ENCODE data around the gene CRABP2.

CRABP2 gene

DNA sequence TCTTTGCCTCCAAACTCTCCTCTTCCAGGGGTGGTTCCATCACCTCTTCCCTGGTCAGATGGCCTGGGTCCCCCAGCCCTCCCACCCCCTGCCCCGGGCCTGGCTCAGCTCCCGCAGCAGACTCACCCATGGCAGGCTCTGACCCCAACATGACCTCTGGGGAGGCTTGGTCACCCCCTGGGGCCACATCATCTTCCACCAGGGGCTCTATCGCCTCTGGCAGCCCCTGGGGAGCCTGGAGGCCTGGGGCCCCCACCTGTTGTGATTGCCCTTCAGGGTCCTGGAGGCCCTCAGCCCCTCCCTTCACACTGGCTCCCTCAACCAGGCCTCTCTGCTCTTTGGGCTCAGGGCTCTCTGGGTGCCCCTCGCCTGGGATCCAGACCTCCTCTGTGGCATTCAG lies 34.6 kb downstream of the CRABP2 start:
- DNase-seq (ENCODE audit: low spot score): no peak
- TF ChIP-seq, protein P1, sequence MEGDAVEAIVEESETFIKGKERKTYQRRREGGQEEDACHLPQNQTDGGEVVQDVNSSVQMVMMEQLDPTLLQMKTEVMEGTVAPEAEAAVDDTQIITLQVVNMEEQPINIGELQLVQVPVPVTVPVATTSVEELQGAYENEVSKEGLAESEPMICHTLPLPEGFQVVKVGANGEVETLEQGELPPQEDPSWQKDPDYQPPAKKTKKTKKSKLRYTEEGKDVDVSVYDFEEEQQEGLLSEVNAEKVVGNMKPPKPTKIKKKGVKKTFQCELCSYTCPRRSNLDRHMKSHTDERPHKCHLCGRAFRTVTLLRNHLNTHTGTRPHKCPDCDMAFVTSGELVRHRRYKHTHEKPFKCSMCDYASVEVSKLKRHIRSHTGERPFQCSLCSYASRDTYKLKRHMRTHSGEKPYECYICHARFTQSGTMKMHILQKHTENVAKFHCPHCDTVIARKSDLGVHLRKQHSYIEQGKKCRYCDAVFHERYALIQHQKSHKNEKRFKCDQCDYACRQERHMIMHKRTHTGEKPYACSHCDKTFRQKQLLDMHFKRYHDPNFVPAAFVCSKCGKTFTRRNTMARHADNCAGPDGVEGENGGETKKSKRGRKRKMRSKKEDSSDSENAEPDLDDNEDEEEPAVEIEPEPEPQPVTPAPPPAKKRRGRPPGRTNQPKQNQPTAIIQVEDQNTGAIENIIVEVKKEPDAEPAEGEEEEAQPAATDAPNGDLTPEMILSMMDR (IDR thresholded peaks at IDR 0.05; ENCODE audit: extremely low read depth, missing control alignments): no peak

DNA sequence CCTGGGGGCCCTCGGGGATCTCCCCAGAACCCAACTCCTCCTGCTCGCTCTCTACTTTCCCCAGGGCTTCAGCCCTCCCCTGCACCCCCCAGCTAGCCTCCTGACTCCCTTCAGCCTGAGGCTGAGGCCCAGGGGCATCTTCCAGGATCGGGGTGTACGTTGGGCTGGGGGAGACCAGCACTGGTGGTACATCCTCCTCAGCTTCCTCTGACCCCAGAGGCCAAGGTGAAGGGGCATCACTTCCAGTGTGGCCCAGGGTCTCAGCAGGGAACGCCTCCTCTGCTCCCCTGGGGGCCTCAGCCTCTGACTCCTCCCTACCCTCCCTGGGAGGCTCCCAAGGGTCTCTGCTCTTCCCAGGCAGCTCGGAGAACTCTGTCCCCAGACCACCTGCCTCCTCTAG lies 35.0 kb downstream of the CRABP2 start:
- no peak for DNase-seq (ENCODE audit: low spot score)
- TF ChIP-seq, protein P1 (IDR thresholded peaks at IDR 0.05; ENCODE audit: extremely low read depth, missing control alignments): no peak

DNA sequence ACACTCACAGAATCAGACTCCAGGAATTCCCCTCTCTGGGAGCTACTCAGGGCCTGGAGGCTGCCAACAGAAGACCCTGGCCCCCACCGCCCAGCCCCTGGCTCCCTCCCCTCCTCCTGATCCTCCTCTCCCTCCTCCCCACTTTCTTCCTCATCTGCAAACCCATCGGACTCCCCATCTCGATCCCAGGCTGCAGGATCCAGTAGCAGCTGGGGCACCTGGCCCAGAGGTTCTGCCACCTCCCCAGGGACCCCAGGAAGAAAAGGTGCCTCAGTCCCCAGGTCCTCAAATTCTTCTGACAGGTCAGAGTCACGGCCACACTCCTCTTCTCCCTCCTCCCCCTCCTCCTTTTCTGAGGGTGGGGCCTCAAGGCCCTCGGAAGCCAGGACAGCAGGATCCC lies 35.6 kb downstream of the CRABP2 start:
- no peak for DNase-seq (ENCODE audit: low spot score)
- TF ChIP-seq, protein P1 (IDR thresholded peaks at IDR 0.05; ENCODE audit: extremely low read depth, missing control alignments): no peak

GRCh38 chr1:156668801-156669637 lies 36.4 kb downstream of the CRABP2 start:
- no peak for DNase-seq (ENCODE audit: low spot score)

GRCh38 chr1:156667968-156668709 lies 37.2 kb downstream of the CRABP2 start:
- DNase-seq (ENCODE audit: low spot score): no peak
- TF ChIP-seq, protein P1 (IDR thresholded peaks at IDR 0.05; ENCODE audit: extremely low read depth, missing control alignments): no peak

More at GRCh38 chr1:156668801-156669637, 36.4 kb downstream of the CRABP2 start:
- TF ChIP-seq, protein P1 (IDR thresholded peaks at IDR 0.05; ENCODE audit: extremely low read depth, missing control alignments): no peak

DNA sequence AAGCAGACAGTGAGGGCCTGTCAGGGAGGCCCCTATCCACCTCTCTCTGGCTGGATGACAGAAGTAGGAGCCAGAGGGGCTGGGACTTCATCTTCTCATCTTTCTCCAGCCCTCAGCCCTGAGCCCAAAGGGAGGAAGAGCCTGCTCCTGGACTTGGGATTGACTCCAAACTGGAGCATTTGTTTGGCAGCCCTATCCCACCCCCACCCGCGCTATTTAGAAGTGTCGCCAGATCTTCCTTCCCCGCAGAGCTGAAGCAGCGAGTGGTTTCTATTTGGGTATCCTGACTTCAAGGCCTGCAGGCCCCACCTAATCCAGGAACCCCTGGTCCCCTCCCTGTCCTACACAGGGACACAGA lies 37.8 kb downstream of the CRABP2 start:
- no peak for DNase-seq (ENCODE audit: low spot score)
- TF ChIP-seq, protein P1 (IDR thresholded peaks at IDR 0.05; ENCODE audit: extremely low read depth, missing control alignments): no peak

All from GM20000 (cell line).